ENCODE results near the gene HMBS.
"Not testable (repeated sequence)": the region's sequence is repeated elsewhere in the genome, so short reads cannot be mapped to it uniquely, and the experiment has no call there.

Gene HMBS

GRCh38 chr11:119118227-119118626, 33.5 kb downstream of the HMBS start:
- DNase-seq (ENCODE audit: low read depth in 3 of 3): no peak

DNA sequence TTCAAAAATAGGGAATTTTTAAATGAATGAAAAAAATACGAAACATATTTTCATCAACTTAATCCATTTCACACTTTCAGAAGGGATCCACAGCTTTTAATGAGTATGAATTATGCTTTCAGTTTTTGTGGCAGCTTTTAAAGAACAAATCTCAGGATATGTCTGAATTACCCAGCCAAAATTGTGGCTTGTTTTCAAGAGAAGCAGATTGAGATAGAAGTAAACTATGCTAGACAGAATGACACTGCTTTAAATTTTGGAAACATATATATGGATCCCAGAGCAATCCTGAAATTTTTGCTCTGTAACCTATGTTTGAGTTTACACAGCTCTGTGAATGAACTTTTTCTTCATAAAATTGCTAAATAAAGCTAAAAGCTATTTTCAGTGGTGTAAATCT, 34.3 kb downstream of the HMBS start:
- DNase-seq (ENCODE audit: low read depth in 3 of 3): no peak

GRCh38 chr11:119120639-119121007, 35.9 kb downstream of the HMBS start:
- DNase-seq (ENCODE audit: low read depth in 3 of 3): no peak

GRCh38 chr11:119121008-119121810, 36.5 kb downstream of the HMBS start, which contains the start of gene HINFP:
Gene HINFP, plus strand, starts transcription at chr11:119121580. Its CDS starts 5,365 bp downstream, at chr11:119126945.
- peak; percentile 100 for DNase-seq (ENCODE audit: low read depth in 3 of 3)

DNA sequence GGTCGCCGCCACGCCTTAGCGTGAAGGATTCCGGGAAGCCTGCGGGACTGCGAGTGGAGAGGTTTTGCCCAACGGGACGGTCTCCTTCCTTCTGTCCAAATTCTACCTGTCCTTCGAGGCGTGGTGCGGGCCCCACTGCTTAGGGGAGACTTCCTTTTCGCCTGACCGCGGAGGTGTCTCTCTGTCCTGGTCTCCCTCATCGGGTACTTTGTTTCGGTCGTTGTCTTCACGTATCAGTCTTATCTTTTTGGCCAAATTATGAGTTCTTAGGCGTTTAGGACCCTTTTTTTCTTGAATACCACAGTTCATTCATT, 37.1 kb downstream of the HMBS start:
- DNase-seq (ENCODE audit: low read depth in 3 of 3): no peak

- no peak for DNase-seq (ENCODE audit: low read depth in 3 of 3)
Observed at GRCh38 chr11:119125821-119126220, 41.1 kb downstream of the HMBS start.

DNA sequence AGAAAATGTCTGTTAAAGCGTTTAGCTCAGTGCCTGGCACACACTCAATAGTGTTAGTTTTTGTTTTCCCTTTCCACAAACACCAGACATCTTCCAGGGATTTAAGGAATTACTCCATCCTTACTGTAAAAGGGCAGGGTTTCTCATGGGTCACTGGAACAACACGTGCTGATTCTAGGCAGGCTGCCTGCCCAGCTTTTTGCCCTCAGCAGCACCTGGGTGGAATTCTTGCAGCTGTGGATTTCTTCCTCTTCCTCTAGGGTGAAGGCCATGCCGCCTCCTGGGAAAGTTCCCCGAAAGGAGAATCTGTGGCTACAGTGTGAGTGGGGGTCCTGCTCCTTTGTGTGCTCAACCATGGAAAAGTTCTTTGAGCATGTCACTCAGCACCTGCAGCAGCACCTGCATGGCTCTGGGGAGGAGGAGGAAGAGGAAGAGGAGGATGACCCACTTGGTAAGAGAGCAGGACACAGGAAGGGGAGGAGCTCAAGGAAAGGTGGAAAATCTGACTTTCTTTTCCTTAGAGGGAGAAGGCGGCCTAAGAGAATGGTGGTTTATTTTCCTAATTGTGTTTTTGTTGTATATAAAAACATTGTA, 42.1 kb downstream of the HMBS start:
- no peak for DNase-seq (ENCODE audit: low read depth in 3 of 3)

DNA sequence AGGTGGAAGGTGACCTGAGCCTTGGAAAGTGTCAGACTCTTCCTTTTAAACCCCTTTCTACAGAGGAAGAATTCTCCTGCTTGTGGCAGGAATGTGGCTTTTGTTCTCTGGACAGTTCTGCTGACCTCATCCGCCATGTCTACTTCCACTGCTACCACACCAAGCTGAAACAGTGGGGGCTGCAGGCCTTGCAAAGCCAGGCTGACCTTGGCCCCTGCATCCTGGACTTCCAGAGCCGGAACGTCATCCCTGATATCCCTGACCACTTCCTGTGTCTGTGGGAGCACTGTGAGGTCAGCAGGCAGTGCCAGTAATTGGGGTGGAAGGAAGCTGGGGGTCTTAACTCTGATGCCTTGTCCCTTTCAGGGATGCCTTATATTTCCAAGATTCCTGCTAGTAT, 46.0 kb downstream of the HMBS start:
- DNase-seq (ENCODE audit: low read depth in 3 of 3): no peak

- no peak for DNase-seq (ENCODE audit: low read depth in 3 of 3)
Observed at GRCh38 chr11:119134389-119134978, 49.8 kb downstream of the HMBS start.

DNA sequence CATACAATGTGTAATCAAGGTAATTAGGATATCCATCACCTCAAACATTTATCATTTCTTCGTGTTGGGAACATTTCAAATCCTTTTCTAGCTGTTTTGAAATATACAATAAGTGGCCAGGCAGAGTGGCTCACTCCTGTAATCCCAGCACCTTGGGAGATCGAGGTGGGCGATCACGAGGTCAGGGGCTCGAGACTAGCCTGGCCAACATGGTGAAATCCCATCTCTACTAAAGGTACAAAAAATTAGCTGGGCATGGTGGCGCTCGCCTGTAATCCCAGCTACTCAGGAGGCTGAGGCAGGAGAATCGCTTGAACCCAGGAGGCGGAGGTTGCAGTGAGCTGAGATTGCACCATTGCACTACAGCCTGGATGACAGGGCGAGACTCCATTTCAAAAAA, 54.6 kb downstream of the HMBS start:
- DNase-seq (ENCODE audit: low read depth in 3 of 3): not testable (repeated sequence)
